Esophagus squamous epithelium (tissue), 5 donors: ENCODE measurements around the gene WBP1L. TPM values are rescaled to one million over a fixed set of nuclear protein-coding genes. Genes with fewer than 3 reads are reported as not detected.
A peak's percentile ranks its signal among the peaks of the same experiment; 100 is the strongest.
"Not testable (repeated sequence)": the region's sequence is repeated elsewhere in the genome, so short reads cannot be mapped to it uniquely, and the experiment has no call there.

Experiments
- DNase-seq: peaks from one replicate; lab custom pipeline; 2025; lab: John Stamatoyannopoulos, UW
- H3K27ac ChIP-seq, 4 donors: fragments of 200-600 bp; sonication (generic); one replicate each; pipeline ENCODE4 v1.5.1; 2016 to 2019; ENCODE audit warnings: mild to moderate bottlenecking in 1 of 4
- H3K27me3 ChIP-seq, 4 donors: fragments of 200-600 bp; sonication (generic); 1 replicate in 3 of 4; 2 replicates in 1 of 4; pipeline versions ENCODE4 v1.5.1 to v1.6.0; 2017 to 2021; ENCODE audit warnings: antibody characterized with exemption in 1 of 4
- H3K36me3 ChIP-seq, 3 donors: fragments of 200-600 bp; sonication (generic); one replicate each; pipeline ENCODE4 v1.5.1; 2016 to 2019
- H3K4me1 ChIP-seq, 3 donors: fragments of 200-600 bp; sonication (generic); one replicate each; pipeline ENCODE4 v1.5.1; 2017 to 2019
- H3K4me3 ChIP-seq, 4 donors: fragments of 200-600 bp; sonication (generic); 1 replicate in 3 of 4; 2 replicates in 1 of 4; pipeline ENCODE4 v1.5.1; 2016 to 2019; ENCODE audit warnings: mild to moderate bottlenecking in 2 of 4, moderate library complexity in 1 of 4
- H3K9me3 ChIP-seq, 3 donors: fragments of 200-600 bp; sonication (generic); one replicate each; pipeline ENCODE4 v1.5.1; 2016 to 2019
- POLR2A ChIP-seq, 4 donors: fragments of 450-650 bp; IDR thresholded peaks; one replicate each; pipeline ENCODE4 v1.6.1; 2017; ENCODE audit warnings: antibody characterized with exemption in 4 of 4, mild to moderate bottlenecking in 4 of 4, moderate library complexity in 3 of 4
- WGBS, 2 donors: methylation state at CpG; one replicate each; pipeline ENCODE4 v1.1.5; 2018; 5-methylcytosine and 5-hydroxymethylcytosine counted together
- intact Hi-C: fragments of 100-400 bp; cut with DNase I; formaldehyde crosslinking; loops from one replicate; pipeline ENCODE4 v1.15.0; 2022
- total RNA-seq, 4 donors: library from RNA; depleted of rRNA; stranded (reverse); fragments of >200 nt; gene quantifications; one replicate each; pipeline ENCODE4 v1.1.0, GENCODE V29; 2016
- TF ChIP-seq, protein P1 (sequence below), 6 experiments: fragments of 450-650 bp in 4 of 6; fragments of 200-600 bp in 2 of 6; sonication (generic) in 2 of 6; IDR thresholded peaks; one replicate each; pipeline ENCODE4 v1.5.1; 2016 to 2019; ENCODE audit warnings: antibody characterized with exemption in 6 of 6, mild to moderate bottlenecking in 4 of 6, moderate library complexity in 4 of 6
- donor health status: DM: yes; HTN: yes; CAD: no.

The WBP1L gene
- total RNA-seq, 4 donors from 2014 or later: 40.6 to 61.4 (median 49.1) TPM

DNA sequence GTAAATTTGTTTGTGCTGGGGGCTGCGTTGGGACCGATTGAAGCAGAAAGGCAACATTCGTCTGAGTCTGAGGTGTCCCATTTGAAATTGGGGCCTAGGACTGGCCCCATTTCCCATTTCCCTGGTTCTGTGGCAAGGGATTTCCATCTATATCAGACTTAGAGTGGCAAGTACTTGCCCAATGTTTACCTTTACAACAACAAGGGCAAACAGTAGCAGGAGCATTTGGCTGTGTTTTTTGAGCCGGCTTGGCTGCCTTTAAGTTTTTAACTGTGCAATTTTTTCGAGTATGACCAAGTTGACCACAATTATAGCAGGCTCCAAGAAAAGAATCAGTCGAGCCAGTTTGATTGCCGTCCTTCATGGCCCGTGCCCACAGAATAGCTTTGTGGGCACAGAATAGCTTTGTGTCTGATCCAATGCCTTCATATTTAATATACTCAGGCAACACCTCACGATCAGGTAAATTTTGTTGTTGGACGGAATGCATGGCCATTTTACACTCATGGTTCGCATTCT lies 98.1 kb downstream of the WBP1L start:
- intact Hi-C loops: no loop called here
- WGBS, 2 donors: 78 to 86% methylated on average over 10 to 11 of the region's 11 CpGs
- Histone ChIP-seq H3K9me3 (peaks cover 0 to 9% (median 0%) of the 10 kb centered on the region in 3 donors), H3K4me1 (no peaks in the 10 kb centered on the region), H3K36me3 (no peaks in the 10 kb centered on the region), H3K27me3 (peaks cover 0 to 12% (median 0%) of the 10 kb centered on the region in 4 donors), H3K4me3 (no peak overlapping the region), H3K27ac (no peak overlapping the region)
- TF ChIP-seq, protein P1, sequence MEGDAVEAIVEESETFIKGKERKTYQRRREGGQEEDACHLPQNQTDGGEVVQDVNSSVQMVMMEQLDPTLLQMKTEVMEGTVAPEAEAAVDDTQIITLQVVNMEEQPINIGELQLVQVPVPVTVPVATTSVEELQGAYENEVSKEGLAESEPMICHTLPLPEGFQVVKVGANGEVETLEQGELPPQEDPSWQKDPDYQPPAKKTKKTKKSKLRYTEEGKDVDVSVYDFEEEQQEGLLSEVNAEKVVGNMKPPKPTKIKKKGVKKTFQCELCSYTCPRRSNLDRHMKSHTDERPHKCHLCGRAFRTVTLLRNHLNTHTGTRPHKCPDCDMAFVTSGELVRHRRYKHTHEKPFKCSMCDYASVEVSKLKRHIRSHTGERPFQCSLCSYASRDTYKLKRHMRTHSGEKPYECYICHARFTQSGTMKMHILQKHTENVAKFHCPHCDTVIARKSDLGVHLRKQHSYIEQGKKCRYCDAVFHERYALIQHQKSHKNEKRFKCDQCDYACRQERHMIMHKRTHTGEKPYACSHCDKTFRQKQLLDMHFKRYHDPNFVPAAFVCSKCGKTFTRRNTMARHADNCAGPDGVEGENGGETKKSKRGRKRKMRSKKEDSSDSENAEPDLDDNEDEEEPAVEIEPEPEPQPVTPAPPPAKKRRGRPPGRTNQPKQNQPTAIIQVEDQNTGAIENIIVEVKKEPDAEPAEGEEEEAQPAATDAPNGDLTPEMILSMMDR (IDR thresholded peaks at IDR 0.05): no peak
- TF ChIP-seq POLR2A (IDR thresholded peaks at IDR 0.05): no peak
- DNase-seq: no peak

DNA sequence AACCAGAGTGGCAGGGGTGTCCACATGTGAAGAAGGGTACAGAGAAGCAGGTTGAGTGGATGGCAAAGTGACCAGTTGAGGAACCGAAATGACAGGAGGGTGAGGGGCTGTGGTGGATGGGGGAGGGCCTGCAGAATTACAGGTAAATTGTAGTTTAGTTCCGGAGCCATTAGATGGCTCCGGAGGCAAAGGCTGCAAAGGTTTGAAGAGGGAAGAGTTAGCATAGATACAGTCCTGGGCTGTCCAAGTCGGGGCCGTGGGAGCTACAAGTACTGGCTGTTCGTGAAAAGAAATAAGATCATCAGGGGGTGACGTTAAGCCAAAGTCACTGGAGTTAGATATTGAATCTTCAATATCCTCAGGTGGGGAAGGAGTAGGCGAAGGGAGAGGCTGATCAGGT lies 99.4 kb downstream of the WBP1L start:
- H3K4me3 ChIP-seq, H3K9me3 ChIP-seq, DNase-seq, H3K27ac ChIP-seq, H3K36me3 ChIP-seq, intact Hi-C loops, H3K4me1 ChIP-seq: not testable (repeated sequence)
- peaks cover 0 to 12% (median 0%) of the 10 kb centered on the region in 4 donors for H3K27me3 ChIP-seq
- WGBS, 2 donors: 67 to 71% methylated on average over 8 of the region's 8 CpGs

DNA sequence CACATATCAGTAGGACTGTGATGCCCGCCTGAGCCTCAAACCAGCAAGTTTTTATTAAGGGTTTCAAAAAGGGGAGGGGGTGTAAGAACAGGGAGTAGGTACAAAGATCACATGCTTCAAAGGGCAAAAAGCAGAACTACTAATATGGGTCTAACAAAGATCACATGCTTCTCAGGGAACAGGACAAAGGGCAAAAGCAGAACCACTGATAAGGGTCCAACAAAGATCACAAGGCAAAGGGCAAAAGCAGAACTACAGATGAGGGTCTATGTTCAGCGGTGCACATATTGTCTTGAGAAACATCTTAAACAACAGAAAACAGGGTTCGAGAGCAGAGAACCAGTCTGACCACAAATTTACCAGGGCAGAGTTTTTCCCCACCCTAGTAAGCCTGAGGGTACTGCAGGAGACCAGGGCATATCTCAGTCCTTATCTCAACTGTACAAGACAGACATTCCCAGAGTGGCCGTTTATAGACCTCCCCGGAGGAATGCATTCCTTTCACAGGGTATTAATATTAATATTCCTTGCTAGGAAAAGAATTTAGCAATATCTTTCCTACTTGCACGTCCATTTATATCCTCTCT lies 100.5 kb downstream of the WBP1L start:
- intact Hi-C loops, H3K4me1 ChIP-seq, H3K36me3 ChIP-seq, H3K27ac ChIP-seq, H3K4me3 ChIP-seq, DNase-seq, H3K9me3 ChIP-seq: not testable (repeated sequence)
- WGBS, 2 donors: 81 to 84% methylated on average over 5 to 6 of the region's 6 CpGs
- H3K27me3 ChIP-seq: peaks cover 0 to 12% (median 0%) of the 10 kb centered on the region in 4 donors

DNA sequence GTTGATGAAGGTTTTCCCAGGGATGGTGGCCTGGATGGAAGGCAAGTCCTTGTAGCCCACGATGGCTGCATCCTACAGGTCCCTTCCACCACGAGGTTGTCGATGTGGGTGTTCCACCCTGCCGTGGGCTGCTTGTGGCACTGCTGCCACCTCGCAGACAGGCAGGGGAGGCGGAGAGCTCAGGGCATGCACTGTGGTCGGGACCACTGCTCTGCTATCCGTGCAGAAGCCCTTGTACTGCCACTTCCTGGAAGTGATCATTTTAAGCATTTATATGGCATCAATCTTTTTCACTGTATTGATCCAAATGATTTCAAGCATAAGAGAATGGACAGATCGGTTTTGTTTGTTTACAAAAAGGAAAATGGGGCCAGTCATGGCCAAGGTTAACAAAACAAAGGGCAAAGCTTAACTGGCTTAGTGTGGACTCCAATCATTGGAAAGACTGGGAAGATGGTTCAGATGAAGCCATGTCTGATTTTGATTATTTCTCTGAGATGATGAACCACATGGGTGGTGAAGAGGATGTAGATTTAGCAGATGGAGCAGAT lies 101.7 kb downstream of the WBP1L start:
- intact Hi-C loops: no loop called here
- no peak overlapping the region for H3K4me3 ChIP-seq
- H3K9me3 ChIP-seq: no peaks in the 10 kb centered on the region
- no peak overlapping the region for H3K27ac ChIP-seq
- WGBS, 2 donors: 78 to 89% methylated on average over 9 of the region's 9 CpGs
- H3K36me3 ChIP-seq: no peaks in the 10 kb centered on the region
- DNase-seq: no peak
- TF ChIP-seq, protein P1 (IDR thresholded peaks at IDR 0.05): no peak
- H3K4me1 ChIP-seq: no peaks in the 10 kb centered on the region
- peaks cover 0 to 9% (median 0%) of the 10 kb centered on the region in 4 donors for H3K27me3 ChIP-seq

DNA sequence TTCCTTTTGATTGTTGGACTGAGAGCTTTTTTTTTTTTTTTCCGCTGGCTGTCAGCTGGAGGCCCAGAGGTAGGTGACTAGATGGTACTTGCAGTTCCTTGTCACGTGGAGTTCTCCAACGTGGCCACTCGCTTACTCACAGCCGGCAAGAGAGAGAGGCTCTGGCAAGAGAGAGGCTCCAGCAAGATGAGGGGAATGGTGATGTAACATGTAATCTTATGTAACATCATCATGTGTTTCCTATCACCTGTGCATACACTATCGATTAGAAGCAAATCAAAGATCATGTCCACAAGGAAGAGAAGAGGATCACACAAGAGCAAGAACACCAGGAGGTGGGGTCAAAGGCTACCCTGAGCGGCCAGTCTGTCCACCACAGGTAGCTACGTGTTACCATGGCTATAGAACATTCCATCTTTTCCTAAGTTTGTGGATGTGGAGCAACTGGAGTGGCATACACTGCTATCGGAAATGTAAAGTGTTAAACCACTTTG lies 106.3 kb downstream of the WBP1L start:
- intact Hi-C loops: no loop called here
- TF ChIP-seq POLR2A (IDR thresholded peaks at IDR 0.05): no peak
- TF ChIP-seq, protein P1 (IDR thresholded peaks at IDR 0.05): no peak
- 74 to 85% methylated on average over 4 to 7 of the region's 9 CpGs for WGBS, 2 donors
- peaks cover 3 to 11% (median 8%) of the 10 kb centered on the region in 3 donors for H3K4me1 ChIP-seq
- no peak overlapping the region for H3K27ac ChIP-seq
- H3K4me3 ChIP-seq: no peak overlapping the region
- H3K27me3 ChIP-seq: no peaks in the 10 kb centered on the region
- no peaks in the 10 kb centered on the region for H3K9me3 ChIP-seq
- no peak for DNase-seq
- no peaks in the 10 kb centered on the region for H3K36me3 ChIP-seq

DNA sequence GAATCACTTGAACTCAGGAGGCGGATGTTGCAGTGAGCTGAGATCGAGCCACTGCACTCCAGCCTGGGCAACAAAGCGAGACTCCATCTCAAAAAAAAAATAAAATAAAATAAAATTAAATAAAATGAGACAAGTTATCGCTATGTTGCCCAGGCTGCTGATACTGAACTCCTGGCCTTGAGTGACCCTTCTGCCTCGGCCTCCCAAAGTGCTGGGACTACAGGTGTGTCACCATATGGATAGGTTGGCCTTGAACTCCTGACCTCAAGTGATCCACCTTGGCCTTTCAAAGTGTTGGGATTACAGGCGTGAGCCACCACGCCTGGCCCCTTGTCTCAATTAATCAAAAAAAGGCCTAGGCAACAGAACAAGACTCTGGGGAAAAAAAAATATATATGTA lies 109.5 kb downstream of the WBP1L start:
- H3K4me3 ChIP-seq, H3K36me3 ChIP-seq, H3K27me3 ChIP-seq, H3K9me3 ChIP-seq, intact Hi-C loops, H3K27ac ChIP-seq, DNase-seq: not testable (repeated sequence)
- 93 to 97% methylated on average over 4 to 7 of the region's 7 CpGs for WGBS, 2 donors
- peaks cover 3 to 27% (median 16%) of the 10 kb centered on the region in 3 donors for H3K4me1 ChIP-seq

DNA sequence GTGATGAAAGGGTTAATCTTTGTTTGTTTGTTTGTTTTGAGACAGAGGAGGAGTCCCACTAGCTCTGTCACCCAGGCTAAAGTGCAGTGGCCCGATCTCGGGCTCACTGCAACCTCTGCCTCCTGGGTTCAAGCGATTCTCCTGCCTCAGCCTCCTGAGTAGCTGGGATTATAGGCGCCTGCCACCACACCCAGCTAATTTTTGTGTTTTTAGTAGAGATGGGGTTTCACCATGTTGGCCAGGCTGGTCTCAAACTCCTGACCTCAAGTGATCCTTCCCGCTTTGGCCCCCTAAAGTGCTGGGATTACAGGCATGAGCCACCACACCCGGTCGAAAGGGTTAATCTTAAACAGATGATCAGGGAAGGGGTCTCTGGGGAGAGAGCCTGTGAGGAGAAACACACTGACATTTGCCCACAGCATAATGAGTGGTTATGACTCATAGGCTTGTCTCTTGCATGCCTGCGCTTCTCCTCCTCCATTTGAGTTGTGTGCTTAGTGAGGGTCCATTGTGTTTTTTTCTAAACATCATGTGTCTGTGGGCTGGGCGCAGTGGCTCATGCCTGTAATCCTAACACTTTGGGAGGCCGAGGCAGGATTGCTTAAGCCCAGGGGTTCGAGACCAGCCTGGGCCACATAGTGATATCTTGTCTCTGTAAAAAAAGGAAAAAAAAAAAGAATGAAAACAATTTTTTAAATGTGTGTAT lies 112.1 kb downstream of the WBP1L start:
- WGBS, 2 donors: 27 to 46% methylated on average over 8 to 11 of the region's 11 CpGs
- DNase-seq, H3K9me3 ChIP-seq, intact Hi-C loops, H3K27me3 ChIP-seq: not testable (repeated sequence)
- H3K4me3 ChIP-seq: peak overlapping the region in 1 of 4 donors; percentile 15
- H3K36me3 ChIP-seq: peaks cover 0 to 13% (median 0%) of the 10 kb centered on the region in 3 donors
- peak overlapping the region in 2 of 4 donors; percentile 54 to 64 for H3K27ac ChIP-seq
- peaks cover 3 to 27% (median 16%) of the 10 kb centered on the region in 3 donors for H3K4me1 ChIP-seq
